Superior temporal gyrus (tissue), 1 donor: Measurements from ENCODE around the gene KDM4C.

Experiments
- DNase-seq: peaks from one replicate; pipeline ENCODE4 v3.0.0-alpha.2; 2016; ENCODE audit errors: extremely low spot score

KDM4C gene

DNA sequence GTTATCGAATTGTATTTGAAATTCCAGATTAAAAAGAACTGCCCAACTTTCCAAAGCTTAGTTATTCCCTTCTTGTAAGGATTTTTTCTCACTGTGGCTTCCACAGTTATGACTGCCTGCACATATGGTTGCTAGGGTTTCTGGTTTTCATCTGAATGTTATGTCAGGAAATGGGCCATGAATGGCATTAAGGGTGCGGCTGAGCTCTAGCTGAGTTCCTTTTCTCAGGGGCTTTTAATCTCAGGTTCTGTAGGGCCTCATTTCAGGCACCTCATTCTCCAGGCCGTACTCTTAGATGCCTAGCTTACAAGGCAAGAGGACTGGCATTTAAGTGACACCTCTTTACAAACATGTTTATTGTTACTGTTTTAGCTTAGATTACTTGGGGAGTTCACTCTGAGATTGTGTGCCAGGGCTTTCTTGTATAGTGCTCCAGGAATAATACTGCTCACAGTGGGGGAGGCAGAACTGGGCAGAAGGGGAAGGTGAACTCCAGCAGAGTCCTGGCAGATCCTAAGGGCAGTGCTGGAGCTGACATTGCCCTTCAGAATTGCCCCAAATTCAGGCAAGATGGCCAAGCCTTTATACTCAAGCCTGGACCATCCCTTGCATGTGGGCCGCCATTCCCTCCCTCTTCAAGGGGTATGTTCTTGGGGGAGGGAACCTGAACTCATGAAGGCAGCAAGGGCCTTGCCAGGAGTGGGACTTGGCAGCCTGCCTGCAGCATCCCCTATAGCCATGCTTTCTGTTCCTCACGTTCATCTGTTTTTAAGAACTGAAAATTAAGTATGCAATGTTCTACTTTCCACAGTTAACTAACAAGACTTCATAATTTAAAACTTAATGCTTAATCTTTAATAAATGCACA is 111.5 kb downstream of the KDM4C start:
- no peak for DNase-seq

DNA sequence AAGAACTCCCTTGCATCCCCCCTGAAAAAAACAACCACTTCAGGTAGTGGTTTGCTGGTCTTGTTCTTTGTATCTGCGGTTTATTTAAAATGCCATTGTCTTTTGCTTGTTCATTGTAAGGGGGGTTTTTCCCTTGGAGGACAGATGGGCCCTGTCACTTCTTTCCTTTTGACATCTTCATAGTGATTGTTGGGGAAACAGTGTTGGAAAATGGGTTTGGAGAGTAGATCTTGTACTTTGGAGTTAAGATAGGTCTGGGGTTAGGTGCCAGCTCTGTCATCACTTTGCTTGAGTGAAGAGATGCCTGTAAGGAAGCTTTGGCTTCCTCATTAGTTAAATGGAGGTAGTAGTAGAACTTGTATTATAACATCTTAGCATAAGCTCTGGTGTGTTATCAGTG is 112.4 kb downstream of the KDM4C start:
- DNase-seq: no peak

DNA sequence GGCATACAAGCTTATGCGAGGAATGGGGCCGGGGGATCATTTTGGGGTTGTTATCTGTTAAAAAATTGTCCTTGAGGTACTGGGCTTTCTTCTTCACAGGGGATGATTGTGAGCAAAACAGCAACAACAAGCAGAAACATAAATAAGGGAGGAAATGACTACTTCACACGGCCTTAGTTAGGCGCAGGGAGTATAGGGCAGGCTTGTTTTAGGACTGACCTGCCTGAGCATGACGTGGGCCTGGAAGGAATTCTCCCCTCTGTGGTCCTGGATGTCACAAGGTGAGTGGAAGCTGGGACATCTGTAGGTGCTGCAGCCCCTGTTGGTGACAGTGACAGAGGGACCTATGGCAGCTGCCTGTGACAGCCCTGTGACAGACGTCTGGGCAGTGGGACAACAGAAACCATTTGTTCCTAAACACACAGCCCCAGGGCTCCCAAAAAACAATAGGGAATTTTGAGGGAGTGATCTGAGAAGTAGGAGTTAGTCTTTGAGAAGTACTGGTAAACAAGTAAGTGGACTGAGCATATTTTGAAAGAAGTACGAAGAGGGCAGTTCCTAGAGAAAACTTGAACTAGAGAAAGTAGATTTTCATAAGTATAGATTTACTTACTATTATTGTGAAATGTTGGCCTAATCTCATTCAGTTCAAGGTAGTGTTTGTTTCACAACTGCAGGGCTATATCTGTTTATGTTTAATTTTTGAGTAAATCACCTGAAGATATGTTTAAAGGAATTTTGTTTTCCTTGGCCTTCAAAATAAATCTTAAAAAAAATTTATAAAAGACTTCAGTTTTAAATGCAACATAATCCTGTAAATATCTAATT is 113.1 kb downstream of the KDM4C start:
- DNase-seq: no peak

DNA sequence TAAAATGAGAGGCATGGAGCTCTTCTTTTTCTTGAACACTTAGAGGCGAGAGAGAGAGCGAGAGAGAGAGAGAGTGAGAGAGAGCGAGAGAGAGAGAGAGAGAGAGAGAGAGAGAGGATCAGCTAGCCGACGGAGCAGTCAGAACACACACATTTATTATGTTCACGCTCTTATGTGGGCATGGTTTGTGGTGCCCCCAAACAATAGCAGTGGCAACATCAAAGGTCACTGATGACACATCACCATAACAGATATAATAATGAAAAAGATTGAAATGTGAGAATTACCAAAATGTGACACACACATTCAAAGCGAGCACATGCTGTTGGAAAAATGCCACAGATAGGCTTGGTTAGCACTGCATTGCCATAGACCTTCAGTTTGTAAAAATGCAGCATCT is 116.1 kb downstream of the KDM4C start:
- peak; percentile 58 for DNase-seq

DNA sequence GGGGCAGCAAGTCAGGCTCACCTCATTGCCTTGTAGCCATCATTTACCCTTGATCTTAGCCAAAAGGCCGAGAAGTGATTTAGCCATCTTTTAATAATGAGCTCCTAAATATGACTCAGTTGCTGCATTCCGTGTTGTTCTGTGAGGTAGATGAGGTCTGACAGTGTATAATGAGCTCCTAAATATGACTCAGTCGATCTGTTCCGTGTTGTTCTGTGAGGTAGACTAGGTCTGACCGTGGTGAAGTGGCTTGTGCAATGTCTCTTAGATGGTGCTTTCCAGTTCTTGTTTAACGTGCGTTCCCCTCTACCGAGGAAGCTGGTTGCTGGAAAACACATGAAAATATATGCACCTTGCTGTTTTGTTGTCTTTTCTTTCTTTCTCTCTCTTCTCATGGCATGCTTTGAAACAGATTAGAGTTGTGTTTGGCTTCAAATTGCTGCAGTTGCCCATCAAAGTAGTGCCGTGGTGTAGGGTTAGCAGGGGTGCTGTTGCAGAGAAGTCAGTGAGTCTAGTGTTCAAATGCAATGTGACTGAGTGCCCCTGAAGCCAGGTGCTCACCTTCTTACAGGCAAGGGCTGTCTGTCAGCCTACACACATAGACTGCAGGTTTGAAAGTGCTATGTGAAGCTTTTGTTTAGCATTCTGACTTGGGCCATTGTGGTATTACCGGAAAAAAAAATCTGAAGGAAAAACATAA is 118.6 kb downstream of the KDM4C start:
- DNase-seq: no peak

DNA sequence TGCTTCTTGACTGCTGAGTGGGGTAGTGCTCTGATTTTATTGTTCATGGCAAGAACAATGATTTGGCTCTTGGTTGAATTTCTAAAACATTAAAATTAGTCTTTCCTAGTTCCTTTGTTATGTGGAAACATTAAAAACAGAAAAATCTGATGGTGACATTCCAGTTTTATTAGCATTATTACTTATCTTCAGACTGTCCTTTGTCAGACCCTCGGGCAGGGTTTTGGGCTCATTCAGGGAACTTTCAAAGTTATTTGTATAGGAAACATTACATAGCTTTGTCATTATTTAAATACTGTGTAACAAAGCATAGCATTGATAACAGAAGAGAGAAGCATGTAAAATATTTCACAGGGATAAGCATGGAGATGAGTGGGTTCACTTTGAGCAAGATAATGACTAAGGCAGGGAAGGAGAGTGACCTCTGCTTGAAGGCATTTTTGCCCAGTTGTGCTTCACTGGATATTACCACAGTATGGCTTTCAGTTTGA is 119.9 kb downstream of the KDM4C start:
- DNase-seq: no peak

DNA sequence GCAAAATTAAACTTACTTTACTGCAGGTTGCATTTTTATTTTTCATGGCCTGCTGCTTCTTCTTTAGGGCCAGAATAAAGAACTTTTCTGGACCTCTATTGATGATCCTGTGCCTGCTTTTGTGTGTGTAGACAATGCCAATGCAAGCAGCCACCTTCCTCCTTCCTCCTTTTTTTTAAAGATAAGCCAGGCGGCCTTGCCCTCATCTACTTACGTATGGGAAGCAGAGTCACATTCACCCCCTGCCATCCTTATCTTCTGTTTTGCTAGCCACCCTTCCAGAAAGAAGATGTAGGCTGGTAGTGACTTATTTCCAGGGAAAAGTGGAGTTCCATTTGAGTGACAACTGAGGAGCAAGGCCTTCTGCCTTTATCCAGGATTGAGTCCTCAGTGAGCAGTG is 122.9 kb downstream of the KDM4C start:
- DNase-seq: no peak

DNA sequence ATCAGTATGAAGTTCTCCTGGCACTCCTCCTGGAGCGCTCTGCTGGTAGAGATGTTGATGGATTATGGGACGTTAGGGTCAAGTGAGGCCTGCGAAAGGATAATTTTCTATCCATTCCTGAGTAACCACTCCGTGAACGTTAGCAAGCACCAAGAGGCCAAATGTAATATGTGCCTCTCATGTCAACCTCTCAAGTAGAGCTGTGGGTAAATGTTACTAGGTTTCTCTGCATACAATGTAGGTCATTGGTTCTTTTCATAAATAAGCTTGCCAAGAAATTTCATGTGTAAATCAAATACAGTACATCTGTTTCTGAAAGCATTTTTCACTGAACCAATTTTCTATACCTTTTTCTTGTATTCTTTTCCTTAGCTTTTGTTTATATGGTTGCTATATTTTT is 126.3 kb downstream of the KDM4C start:
- no peak for DNase-seq

DNA sequence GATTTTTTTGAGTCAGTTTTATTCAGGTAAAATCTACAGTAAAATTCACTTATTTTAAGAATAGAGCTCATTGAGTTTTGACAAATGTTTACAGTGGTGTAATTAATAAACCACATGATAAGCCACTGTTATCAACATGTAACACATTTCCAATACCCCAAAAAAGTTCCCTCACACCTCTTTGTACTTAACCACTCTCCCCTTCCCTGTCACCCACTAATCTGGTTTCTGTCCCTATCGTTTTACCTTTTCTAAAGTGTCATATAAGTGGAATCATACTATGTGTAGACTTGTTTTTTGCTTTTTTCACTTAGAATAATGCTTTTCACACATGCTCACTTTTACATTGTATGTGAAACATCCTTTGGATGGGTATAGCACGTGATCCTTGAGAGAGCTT is 127.2 kb downstream of the KDM4C start:
- no peak for DNase-seq

DNA sequence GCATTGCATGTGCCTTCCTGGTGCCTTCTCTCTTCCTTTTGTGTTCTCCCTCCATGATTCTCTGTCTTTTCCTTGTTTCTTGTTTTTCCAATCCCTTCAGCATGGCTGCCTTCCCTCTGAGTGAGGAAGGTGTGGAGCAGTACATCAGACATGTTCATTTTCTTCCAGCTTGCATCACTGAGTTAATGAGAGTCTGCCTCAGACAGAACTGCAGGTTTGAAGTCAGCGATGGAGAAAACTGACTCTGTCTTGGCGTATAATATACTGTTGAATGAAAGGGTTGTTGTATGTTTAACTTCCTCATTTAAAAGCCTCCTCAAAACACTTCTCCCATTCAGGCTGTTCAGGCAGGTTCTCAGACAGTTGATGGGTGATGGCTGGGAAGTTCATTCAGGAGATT is 129.3 kb downstream of the KDM4C start:
- no peak for DNase-seq

DNA sequence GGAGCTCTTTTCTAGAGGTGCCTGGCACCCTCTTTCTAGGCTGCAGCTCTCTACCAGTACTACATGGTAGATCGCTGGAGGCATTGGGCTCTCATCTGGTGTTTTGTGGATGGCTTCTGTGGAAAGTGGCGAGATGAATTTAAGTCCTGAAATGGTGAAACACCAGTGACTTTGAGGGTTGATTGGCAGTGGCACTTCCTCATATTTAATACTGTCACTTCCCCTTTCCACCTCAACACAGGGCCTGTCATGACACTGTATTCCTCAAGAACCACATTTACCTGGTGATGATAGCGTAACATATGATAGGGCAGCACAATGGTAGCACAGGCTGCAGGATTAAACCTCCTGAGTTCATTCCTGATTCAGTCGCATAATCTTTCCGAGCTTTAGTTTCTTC is 132.1 kb downstream of the KDM4C start:
- no peak for DNase-seq

DNA sequence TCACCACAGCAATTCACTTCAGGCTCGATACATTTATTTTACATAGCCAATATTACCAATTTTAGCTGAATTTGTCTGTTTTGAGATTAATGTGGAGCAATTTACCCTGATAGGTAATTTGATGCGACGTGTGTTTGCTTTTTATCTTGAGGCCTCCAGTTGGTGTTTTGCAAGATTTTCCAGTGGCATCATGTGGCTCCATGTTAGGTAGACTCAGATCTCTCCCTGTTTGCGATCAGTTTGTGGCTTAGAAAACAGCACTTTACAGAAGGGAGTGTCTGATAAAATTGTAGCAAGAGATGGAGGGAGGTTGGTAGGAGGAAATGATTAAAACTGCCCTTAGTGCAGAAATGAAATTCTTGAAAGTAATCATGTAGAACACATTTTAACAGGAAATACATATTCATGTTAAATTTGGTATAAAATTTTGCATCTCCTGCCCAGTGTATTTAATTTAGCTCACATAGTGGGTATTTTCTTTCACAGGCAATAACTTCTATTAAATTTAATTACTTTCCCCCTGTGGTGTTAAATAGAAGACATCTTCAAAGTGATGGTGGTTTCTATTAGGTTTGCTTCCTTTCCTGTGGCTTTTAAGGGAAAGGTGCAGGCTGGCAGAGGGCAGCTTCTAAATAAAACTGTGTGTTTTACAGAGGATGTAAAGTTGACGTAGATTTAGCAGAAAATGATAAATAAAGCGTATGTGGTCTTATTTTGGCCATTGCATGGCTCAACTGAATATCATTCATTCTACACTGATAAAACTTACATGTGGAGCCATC is 135.8 kb downstream of the KDM4C start:
- DNase-seq: no peak

DNA sequence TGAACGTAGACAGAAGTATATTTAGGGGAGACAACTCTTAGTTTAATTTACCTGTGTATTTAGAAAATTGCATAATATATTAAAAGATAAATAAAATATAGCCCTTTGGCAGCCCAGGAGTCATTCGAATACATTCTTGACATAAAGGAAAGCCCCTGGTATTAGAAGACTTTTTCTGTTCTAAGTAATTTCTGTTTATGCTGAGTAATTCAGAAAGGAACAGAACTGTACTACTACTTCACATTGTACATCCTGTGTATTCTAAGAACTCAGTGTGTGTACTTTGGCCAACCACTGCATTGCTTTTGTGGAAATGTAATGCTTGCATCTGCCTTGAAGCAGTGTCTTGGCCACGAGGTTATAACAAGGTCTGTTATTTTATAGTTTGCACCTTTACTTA is 136.4 kb downstream of the KDM4C start:
- no peak for DNase-seq

DNA sequence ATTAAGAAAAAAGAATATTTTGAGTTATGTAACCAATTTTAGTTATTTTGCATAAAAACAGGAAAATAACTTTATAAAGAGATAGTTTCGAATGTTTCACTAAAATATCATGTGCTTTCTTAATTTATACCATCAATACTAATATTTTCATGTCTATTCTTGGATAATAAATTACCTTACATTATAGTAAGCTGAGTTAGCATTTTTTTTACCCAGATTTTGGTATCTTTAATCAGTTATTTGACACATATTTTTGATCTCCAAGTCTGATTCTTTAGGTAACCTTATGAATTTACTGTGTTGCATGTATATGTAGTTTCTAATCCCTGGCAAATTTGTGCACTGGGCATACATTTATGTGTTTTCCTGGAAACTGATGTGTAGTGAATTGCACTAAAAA is 138.0 kb downstream of the KDM4C start:
- no peak for DNase-seq

DNA sequence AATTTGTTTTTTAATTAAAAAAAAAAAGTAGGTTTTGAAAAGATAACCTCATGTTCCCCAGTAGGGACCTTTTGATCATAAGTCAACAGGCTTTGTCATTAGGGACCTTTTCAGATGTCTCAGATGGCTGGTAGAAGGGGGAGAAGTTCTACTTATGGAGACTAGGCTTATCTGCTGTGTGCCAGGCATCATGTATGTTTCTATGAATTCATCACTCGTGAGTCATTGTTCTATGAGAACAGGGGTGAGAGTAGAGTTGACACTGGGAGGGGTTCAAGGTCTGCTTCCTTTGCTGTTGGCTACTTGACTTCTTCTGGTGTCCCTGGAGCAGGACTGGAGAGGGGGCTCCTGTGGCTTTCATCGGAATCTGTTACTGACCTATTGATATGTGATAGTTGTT is 138.8 kb downstream of the KDM4C start:
- no peak for DNase-seq

DNA sequence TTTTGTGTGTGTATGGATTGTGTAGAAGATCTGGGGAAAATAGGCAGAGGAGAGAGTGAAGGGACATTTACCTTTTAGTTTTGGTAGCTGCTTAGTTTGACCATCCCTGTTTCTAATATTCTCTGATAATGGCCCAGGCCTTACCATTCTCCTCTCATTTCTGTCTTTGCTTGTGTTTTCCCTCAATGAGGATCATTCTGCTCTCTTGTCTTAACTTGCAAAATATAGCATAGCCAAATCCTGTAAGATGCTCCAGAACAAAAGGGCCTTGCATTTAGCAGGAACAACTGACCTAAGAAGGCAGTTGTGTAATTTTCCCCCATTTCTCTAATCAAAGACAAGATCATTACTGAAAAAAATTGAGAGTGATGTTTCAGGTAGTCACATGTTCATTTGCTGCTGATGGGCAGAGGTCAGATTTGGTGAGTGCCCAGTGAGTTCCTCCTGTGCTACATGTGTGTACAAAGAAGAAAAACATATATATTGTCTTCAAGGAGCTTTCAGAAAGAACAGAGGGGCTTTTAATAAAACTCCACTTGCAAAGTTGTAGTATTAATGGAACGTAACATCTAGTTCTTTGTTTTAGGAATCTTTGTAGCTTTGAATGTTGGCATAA is 139.5 kb downstream of the KDM4C start:
- no peak for DNase-seq

DNA sequence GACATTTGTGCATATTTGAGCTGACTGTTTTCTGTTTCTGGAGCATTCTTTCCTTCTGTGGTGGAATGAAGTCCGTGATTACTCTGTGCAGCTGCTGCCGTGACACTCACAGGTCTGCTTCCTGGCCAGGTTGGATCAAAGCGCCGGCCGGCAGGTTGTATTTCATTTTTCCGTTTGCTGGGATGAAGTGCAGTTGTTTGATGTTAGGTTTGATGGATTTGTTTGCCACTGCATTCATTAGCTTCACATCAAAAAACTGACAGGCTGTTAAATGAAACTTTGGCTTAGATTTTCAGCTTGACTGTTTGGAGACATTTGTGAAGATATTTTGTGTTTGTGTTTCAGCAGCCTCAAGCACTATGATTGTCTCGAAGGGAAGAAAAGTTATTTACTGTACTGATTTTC is 140.1 kb downstream of the KDM4C start:
- DNase-seq: no peak

DNA sequence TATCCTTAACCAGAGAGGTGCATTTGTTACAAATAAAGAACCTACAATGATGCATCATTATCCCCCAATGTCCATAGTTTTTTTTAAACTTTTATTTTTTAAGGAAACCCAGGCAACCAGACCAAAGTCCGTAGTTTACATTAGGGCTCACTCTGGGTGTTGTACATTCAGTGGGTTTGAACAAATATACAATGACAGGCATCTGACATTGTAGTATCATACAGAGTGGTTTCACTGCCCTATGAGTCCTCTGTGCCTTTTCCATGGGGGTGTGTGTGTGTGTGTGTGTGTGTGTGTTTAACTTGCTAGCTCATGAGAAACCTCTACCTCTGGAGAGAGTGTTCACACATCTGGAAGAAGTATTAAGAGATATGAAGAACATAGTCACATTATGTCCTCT is 141.5 kb downstream of the KDM4C start:
- no peak for DNase-seq

DNA sequence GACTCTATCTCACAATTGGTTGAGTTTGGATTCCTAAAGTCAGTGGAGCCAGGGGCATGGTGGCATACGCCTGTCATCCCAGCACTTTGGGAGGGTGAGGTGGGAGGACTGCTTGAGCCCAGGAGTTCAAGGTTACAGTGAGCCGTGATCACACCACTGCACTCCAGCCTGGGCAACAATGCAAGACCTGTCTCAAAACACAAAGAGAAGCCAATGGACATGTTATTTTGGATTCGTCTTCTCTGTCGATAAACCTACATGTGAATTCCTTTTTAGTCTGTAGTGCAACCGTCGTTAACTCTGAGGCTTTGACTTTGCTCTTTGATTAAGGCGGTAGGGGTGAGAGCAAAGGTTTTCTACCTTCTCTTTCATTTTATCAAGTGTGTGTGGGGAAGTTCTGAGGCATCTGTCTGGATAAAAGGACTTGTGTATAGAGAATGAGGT is 142.7 kb downstream of the KDM4C start:
- DNase-seq: no peak

DNA sequence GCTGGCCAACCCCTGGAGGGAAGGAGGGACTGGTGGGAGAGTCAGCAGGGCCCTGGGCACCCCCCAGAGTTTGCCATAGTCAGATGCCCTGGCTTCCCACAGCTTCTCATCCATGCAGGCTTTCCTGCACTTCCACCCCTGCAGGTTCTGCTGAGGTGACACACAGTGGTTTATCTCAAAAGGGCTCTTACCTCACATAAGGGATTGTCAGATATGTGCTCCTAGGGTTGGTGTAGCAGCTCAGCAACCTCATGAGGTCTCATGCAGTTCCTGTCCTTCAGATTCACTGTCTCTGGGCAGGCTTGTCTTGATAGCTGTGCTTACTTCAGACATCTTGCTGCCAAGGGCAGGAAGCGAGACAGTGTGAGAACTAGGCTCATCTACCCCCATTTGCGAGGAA is 143.4 kb downstream of the KDM4C start:
- no peak for DNase-seq

DNA sequence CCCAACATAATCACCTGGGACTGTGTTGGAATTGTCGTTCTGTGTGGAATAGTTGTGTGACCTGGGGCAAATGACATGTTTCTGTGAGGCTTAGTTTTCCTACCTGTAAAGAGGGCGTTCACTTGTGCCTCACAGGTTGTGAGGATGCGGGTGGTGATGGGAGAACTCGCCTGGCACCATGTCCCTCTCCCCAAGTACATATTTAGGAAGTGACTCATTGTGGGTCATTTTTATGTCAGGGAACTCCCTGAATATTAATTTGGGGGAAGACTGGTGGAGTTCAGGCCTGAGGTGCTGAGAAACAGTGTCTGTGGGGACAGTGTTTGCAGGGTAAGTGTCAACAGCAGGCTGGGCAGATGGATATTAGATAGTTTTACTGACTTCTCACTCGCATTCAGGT is 144.7 kb downstream of the KDM4C start:
- no peak for DNase-seq
